WTC11 (cell line): Measurements from ENCODE around the gene SLC47A2. TPM values are rescaled to one million over a fixed set of nuclear protein-coding genes. Genes with fewer than 3 reads are reported as not detected.

Source experiments
- ATAC-seq: fragments of 200-7000 bp; cut with Tn5 transposase; 2 replicates; pipeline ENCODE4 v1.10.0; 2021; ENCODE audit warnings: mild to moderate bottlenecking, moderate library complexity
- CTCF ChIA-PET: fragments of 300-600 bp; sonication (Branson Sonifier 250); formaldehyde crosslinking; loops from one replicate; lab custom pipeline; 2021; ENCODE audit warnings: antibody characterized with exemption; lab: Charles Lee
- POLR2A ChIA-PET: fragments of 350-600 bp; sonication (Branson Sonifier 250); formaldehyde crosslinking; loops from one replicate; lab custom pipeline; 2021; ENCODE audit warnings: antibody characterized with exemption; lab: Charles Lee
- DNase-seq: peaks from one replicate; pipeline ENCODE4 v3.0.0; 2021; ENCODE audit warnings: low spot score
- H3K27ac Mint-ChIP-seq: 2 replicates; pipeline ENCODE4 v1.8.0; 2021; ENCODE audit warnings: mixed read lengths
- H3K27me3 Mint-ChIP-seq: 2 replicates; pipeline ENCODE4 v1.8.0; 2021; ENCODE audit warnings: low read depth, mild to moderate bottlenecking, moderate library complexity, mixed read lengths
- H3K36me3 Mint-ChIP-seq: 2 replicates; pipeline ENCODE4 v1.8.0; 2021; ENCODE audit warnings: mixed read lengths
- H3K4me1 Mint-ChIP-seq: 2 replicates; pipeline ENCODE4 v1.8.0; 2022; ENCODE audit warnings: mixed read lengths
- H3K4me3 Mint-ChIP-seq: 2 replicates; pipeline ENCODE4 v1.8.0; 2021; ENCODE audit warnings: mild to moderate bottlenecking, moderate library complexity, mixed read lengths
- H3K9me3 Mint-ChIP-seq: 2 replicates; pipeline ENCODE4 v1.8.0; 2021; ENCODE audit warnings: mixed read lengths
- CREM ChIP-seq: sonication (generic); formaldehyde crosslinking; IDR thresholded peaks from 2 replicates; pipeline ENCODE4 v1.8.1; 2022; ENCODE audit warnings: mild to moderate bottlenecking, missing genetic modification reagents, moderate library complexity
- ESRRA ChIP-seq: sonication (generic); formaldehyde crosslinking; IDR thresholded peaks from 2 replicates; pipeline ENCODE4 v1.8.1; 2022; ENCODE audit warnings: mild to moderate bottlenecking, missing genetic modification reagents, borderline replicate concordance
- FOXK1 ChIP-seq: sonication (generic); formaldehyde crosslinking; IDR thresholded peaks from 2 replicates; pipeline ENCODE4 v1.8.0; 2022; ENCODE audit warnings: mild to moderate bottlenecking, moderate library complexity, missing genetic modification reagents
- FOXP1 ChIP-seq: sonication (generic); formaldehyde crosslinking; IDR thresholded peaks from 2 replicates; pipeline ENCODE4 v1.8.0; 2022; ENCODE audit warnings: missing genetic modification reagents, mild to moderate bottlenecking, moderate library complexity, borderline replicate concordance
- MXD4 ChIP-seq: fragments of 250-450 bp; sonication (Bioruptor Pico); IDR thresholded peaks from 2 replicates; pipeline ENCODE4 v1.8.0; 2021; ENCODE audit warnings: mild to moderate bottlenecking, moderate library complexity, borderline replicate concordance
- MYBL2 ChIP-seq: sonication (generic); formaldehyde crosslinking; IDR thresholded peaks from 2 replicates; pipeline ENCODE4 v1.8.1; 2023; ENCODE audit warnings: mild to moderate bottlenecking, moderate library complexity, missing genetic modification reagents
- NFATC4 ChIP-seq: fragments of 250-450 bp; sonication (Bioruptor Pico); IDR thresholded peaks from 2 replicates; pipeline ENCODE4 v1.9.0; 2021; ENCODE audit warnings: mild to moderate bottlenecking
- NFE2L1 ChIP-seq: sonication (generic); formaldehyde crosslinking; IDR thresholded peaks from 2 replicates; pipeline ENCODE4 v1.8.1; 2023; ENCODE audit warnings: missing genetic modification reagents
- NFYB ChIP-seq: sonication (generic); formaldehyde crosslinking; conservative IDR thresholded peaks from 2 replicates; pipeline ENCODE4 v1.8.0; 2022; ENCODE audit warnings: low read depth, missing genetic modification reagents
- NR3C1 ChIP-seq: sonication (generic); formaldehyde crosslinking; conservative IDR thresholded peaks from 2 replicates; pipeline ENCODE4 v1.8.1; 2023; ENCODE audit warnings: low read depth, mild to moderate bottlenecking, missing genetic modification reagents
- OVOL2 ChIP-seq: fragments of 250-450 bp; sonication (Bioruptor Pico); IDR thresholded peaks from 2 replicates; pipeline ENCODE4 v1.9.0; 2021; ENCODE audit warnings: mild to moderate bottlenecking, borderline replicate concordance
- RELA ChIP-seq: sonication (generic); formaldehyde crosslinking; IDR thresholded peaks from 2 replicates; pipeline ENCODE4 v1.8.1; 2022; ENCODE audit warnings: missing genetic modification reagents, mild to moderate bottlenecking, borderline replicate concordance
- SOX15 ChIP-seq: fragments of 250-450 bp; sonication (Bioruptor Pico); IDR thresholded peaks from 2 replicates; pipeline ENCODE4 v1.9.0; 2021; ENCODE audit warnings: mild to moderate bottlenecking
- ZBTB21 ChIP-seq: sonication (generic); formaldehyde crosslinking; IDR thresholded peaks from 2 replicates; pipeline ENCODE4 v1.8.1; 2023; ENCODE audit warnings: mild to moderate bottlenecking, missing genetic modification reagents, borderline replicate concordance
- ZNF138 ChIP-seq: sonication (generic); formaldehyde crosslinking; conservative IDR thresholded peaks from 2 replicates; pipeline ENCODE4 v1.8.1; 2022; ENCODE audit warnings: mild to moderate bottlenecking, moderate library complexity, missing genetic modification reagents
- ZNF219 ChIP-seq: sonication (generic); formaldehyde crosslinking; IDR thresholded peaks from 2 replicates; pipeline ENCODE4 v1.8.0; 2023; ENCODE audit warnings: missing genetic modification reagents, mild to moderate bottlenecking, borderline replicate concordance
- ZNF416 ChIP-seq: fragments of 250-450 bp; sonication (Bioruptor Pico); IDR thresholded peaks from 2 replicates; pipeline ENCODE4 v1.9.0; 2021; ENCODE audit warnings: mild to moderate bottlenecking, inconsistent platforms
- total RNA-seq: library from RNA; stranded (reverse); gene quantifications from 3 replicates; pipeline ENCODE4 v1.2.3, GENCODE V29; 2021
- TF ChIP-seq, protein P1 (sequence below): sonication (generic); formaldehyde crosslinking; IDR thresholded peaks from 2 replicates; pipeline ENCODE4 v1.8.1; 2022; ENCODE audit warnings: low read depth, mild to moderate bottlenecking, moderate library complexity, missing genetic modification reagents, borderline replicate concordance
- TF ChIP-seq, protein P2 (sequence below): sonication (generic); formaldehyde crosslinking; IDR thresholded peaks from 2 replicates; pipeline ENCODE4 v1.8.1; 2023; ENCODE audit warnings: mild to moderate bottlenecking, missing genetic modification reagents, moderate library complexity
- TF ChIP-seq, protein P3 (sequence below): sonication (generic); formaldehyde crosslinking; IDR thresholded peaks from 2 replicates; pipeline ENCODE4 v1.8.1; 2023; ENCODE audit warnings: mild to moderate bottlenecking, missing genetic modification reagents
- TF ChIP-seq, protein P4 (sequence below): sonication (generic); formaldehyde crosslinking; IDR thresholded peaks from 2 replicates; pipeline ENCODE4 v1.8.1; 2023; ENCODE audit warnings: mild to moderate bottlenecking, missing genetic modification reagents
- TF ChIP-seq, protein P5 (sequence below): fragments of 200-600 bp; IDR thresholded peaks from 2 replicates; pipeline ENCODE4 v1.8.0; 2022; ENCODE audit warnings: antibody characterized with exemption

SLC47A2 gene
- total RNA-seq, 1 experiment from 2014 or later = not detected

DNA sequence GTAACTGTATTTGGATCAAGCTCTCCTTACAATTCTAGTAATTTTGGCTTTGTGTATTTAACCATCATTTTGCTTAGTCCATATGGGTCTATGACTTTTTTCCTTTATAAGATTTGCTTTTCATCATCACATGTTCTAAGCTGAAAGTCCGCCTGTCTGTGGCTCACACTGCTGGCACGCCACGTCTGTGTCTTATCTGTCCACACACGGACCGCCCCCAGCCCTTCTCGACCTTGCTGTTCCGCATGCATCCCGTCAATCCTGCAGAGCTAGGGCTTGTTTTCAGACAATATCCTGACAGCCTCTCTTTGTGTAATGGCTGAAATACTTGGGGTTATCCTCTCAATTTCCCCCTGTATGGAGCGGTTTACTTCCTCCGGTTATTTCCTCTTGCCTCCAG, 40.2 kb upstream of the SLC47A2 start:
- no peaks in the 10 kb centered on the region for H3K9me3 Mint-ChIP-seq
- H3K27ac Mint-ChIP-seq = no peak overlapping the region
- TF ChIP-seq SOX15 (CRISPR knock-in tag) (no peak), CREM (no peak), NR3C1 (CRISPR knock-in tag) (no peak)
- TF ChIP-seq, protein P1, sequence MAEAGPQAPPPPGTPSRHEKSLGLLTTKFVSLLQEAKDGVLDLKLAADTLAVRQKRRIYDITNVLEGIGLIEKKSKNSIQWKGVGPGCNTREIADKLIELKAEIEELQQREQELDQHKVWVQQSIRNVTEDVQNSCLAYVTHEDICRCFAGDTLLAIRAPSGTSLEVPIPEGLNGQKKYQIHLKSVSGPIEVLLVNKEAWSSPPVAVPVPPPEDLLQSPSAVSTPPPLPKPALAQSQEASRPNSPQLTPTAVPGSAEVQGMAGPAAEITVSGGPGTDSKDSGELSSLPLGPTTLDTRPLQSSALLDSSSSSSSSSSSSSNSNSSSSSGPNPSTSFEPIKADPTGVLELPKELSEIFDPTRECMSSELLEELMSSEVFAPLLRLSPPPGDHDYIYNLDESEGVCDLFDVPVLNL (CRISPR knock-in tag) = no peak
- TF ChIP-seq, protein P2, sequence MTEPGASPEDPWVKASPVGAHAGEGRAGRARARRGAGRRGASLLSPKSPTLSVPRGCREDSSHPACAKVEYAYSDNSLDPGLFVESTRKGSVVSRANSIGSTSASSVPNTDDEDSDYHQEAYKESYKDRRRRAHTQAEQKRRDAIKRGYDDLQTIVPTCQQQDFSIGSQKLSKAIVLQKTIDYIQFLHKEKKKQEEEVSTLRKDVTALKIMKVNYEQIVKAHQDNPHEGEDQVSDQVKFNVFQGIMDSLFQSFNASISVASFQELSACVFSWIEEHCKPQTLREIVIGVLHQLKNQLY (CRISPR knock-in tag) = no peak
- TF ChIP-seq, all 79 proteins: peak for 0
- Mint-ChIP-seq H3K4me3 (no peak overlapping the region), H3K36me3 (no peaks in the 10 kb centered on the region), H3K27me3 (peaks cover 4% of the 10 kb centered on the region; the same call in 1 of the 2 replicates), H3K4me1 (peaks cover 5% of the 10 kb centered on the region)
- ATAC-seq = no peak
- ChIA-PET CTCF (interaction anchor here (1.1 to 2.3 kb wide), 3 partner anchors 10 to 394 kb away, joined by 4 to 14 read pairs (median 4); partner anchors contain the start of gene B9D1), POLR2A (no interaction called here)
- DNase-seq = no peak

DNA sequence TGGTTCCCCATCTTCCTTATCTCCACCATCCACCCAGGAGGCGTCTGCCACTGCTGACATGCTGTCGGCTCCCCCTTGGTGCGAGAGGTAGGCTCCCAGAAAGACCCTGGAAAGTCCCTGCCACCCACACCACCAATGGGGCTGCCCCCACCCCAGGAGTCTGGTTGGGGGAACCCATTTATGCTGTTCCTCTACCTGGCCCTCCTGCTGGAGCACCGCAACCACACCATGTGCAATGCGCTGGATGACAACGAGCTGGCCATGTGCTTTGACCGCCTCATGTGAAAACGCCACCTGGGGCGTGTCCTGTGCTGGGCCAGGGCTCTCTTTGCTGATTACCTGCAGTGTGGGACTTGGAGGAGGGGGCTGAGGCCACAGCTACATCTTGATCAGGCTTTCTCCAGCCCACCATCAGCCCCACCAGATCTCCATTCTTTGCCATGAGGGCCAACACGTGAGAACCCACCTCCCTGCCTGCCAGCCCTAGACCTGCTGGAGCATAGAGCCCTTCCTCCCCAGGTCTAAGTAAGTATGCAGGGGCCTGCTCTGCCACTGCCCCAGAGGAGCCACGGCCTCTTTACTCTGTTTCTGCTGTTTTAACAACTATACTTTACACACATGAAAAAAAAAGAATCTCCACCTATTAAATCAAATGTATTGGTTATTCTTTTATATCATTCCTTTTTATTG, 39.6 kb upstream of the SLC47A2 start:
- ChIA-PET CTCF (interaction anchor here (1.1 to 2.3 kb wide), 4 partner anchors 11 to 393 kb away, joined by 3 to 14 read pairs (median 4); partner anchors contain the start of gene B9D1), POLR2A (no interaction called here)
- no peak overlapping the region for H3K27ac Mint-ChIP-seq
- no peak for TF ChIP-seq RELA (CRISPR knock-in tag)
- TF ChIP-seq, protein P3, sequence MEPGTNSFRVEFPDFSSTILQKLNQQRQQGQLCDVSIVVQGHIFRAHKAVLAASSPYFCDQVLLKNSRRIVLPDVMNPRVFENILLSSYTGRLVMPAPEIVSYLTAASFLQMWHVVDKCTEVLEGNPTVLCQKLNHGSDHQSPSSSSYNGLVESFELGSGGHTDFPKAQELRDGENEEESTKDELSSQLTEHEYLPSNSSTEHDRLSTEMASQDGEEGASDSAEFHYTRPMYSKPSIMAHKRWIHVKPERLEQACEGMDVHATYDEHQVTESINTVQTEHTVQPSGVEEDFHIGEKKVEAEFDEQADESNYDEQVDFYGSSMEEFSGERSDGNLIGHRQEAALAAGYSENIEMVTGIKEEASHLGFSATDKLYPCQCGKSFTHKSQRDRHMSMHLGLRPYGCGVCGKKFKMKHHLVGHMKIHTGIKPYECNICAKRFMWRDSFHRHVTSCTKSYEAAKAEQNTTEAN (CRISPR knock-in tag) = no peak
- TF ChIP-seq, protein P4, sequence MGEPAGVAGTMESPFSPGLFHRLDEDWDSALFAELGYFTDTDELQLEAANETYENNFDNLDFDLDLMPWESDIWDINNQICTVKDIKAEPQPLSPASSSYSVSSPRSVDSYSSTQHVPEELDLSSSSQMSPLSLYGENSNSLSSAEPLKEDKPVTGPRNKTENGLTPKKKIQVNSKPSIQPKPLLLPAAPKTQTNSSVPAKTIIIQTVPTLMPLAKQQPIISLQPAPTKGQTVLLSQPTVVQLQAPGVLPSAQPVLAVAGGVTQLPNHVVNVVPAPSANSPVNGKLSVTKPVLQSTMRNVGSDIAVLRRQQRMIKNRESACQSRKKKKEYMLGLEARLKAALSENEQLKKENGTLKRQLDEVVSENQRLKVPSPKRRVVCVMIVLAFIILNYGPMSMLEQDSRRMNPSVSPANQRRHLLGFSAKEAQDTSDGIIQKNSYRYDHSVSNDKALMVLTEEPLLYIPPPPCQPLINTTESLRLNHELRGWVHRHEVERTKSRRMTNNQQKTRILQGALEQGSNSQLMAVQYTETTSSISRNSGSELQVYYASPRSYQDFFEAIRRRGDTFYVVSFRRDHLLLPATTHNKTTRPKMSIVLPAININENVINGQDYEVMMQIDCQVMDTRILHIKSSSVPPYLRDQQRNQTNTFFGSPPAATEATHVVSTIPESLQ = no peak
- TF ChIP-seq ZNF138 (CRISPR knock-in tag) = no peak
- TF ChIP-seq NFE2L1 = no peak
- TF ChIP-seq FOXP1 (CRISPR knock-in tag) = no peak
- no peak for TF ChIP-seq ESRRA
- TF ChIP-seq ZNF416 (CRISPR knock-in tag) = no peak
- TF ChIP-seq ZNF219 (CRISPR knock-in tag) = no peak
- no peak for TF ChIP-seq OVOL2 (CRISPR knock-in tag)
- TF ChIP-seq MYBL2 (CRISPR knock-in tag) = no peak
- TF ChIP-seq, protein P5, sequence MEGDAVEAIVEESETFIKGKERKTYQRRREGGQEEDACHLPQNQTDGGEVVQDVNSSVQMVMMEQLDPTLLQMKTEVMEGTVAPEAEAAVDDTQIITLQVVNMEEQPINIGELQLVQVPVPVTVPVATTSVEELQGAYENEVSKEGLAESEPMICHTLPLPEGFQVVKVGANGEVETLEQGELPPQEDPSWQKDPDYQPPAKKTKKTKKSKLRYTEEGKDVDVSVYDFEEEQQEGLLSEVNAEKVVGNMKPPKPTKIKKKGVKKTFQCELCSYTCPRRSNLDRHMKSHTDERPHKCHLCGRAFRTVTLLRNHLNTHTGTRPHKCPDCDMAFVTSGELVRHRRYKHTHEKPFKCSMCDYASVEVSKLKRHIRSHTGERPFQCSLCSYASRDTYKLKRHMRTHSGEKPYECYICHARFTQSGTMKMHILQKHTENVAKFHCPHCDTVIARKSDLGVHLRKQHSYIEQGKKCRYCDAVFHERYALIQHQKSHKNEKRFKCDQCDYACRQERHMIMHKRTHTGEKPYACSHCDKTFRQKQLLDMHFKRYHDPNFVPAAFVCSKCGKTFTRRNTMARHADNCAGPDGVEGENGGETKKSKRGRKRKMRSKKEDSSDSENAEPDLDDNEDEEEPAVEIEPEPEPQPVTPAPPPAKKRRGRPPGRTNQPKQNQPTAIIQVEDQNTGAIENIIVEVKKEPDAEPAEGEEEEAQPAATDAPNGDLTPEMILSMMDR = no peak
- TF ChIP-seq FOXK1 (CRISPR knock-in tag) = no peak
- no peak for TF ChIP-seq ZBTB21 (CRISPR knock-in tag)
- TF ChIP-seq NFYB (CRISPR knock-in tag) = no peak
- TF ChIP-seq NFATC4 (CRISPR knock-in tag) = no peak
- TF ChIP-seq MXD4 = no peak
- no peaks in the 10 kb centered on the region for H3K9me3 Mint-ChIP-seq
- H3K4me1 Mint-ChIP-seq = peaks cover 5% of the 10 kb centered on the region
- no peak for ATAC-seq
- no peak overlapping the region for H3K4me3 Mint-ChIP-seq
- DNase-seq = no peak
- no peaks in the 10 kb centered on the region for H3K36me3 Mint-ChIP-seq
- no peaks in the 10 kb centered on the region; the same call in 1 of the 2 replicates for H3K27me3 Mint-ChIP-seq
